ENCODE results near the gene SLC2A14.

DNA sequence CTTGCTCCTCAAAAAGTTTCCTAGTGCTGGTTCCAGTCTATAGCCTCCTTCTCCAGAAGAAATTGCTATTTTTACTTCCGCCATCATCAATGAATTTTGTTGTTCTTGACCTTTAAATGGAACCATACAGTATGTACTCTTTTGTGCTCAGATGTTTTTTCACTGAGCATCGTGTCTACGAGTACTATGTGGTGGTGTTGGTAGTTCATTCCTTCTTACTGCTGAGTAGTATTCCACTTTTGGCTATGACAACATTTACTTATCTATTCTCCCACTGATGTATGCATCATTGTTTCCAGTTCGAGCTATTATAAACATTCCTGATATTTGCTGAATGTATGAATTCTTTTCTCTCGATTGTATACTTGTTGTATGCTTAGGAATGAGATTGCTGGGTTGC lies 28.6 kb downstream of the SLC2A14 start:
- TF ChIP-seq POLR2A (IDR thresholded peaks at IDR 0.05): no peak
- TF ChIP-seq, protein P1, sequence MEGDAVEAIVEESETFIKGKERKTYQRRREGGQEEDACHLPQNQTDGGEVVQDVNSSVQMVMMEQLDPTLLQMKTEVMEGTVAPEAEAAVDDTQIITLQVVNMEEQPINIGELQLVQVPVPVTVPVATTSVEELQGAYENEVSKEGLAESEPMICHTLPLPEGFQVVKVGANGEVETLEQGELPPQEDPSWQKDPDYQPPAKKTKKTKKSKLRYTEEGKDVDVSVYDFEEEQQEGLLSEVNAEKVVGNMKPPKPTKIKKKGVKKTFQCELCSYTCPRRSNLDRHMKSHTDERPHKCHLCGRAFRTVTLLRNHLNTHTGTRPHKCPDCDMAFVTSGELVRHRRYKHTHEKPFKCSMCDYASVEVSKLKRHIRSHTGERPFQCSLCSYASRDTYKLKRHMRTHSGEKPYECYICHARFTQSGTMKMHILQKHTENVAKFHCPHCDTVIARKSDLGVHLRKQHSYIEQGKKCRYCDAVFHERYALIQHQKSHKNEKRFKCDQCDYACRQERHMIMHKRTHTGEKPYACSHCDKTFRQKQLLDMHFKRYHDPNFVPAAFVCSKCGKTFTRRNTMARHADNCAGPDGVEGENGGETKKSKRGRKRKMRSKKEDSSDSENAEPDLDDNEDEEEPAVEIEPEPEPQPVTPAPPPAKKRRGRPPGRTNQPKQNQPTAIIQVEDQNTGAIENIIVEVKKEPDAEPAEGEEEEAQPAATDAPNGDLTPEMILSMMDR (IDR thresholded peaks at IDR 0.05): no peak
